BJ (cell line): ENCODE results near the gene OSCP1. TPM values are rescaled to one million over a fixed set of nuclear protein-coding genes. Genes with fewer than 3 reads are reported as not detected.

ENCODE experiments used
- CTCF ChIA-PET: fragments of 350-600 bp; formaldehyde crosslinking; extraction: SDS; loops from one replicate; lab custom pipeline; 2021; ENCODE audit warnings: antibody characterized with exemption, inconsistent platforms; lab: Yijun Ruan, JAX
- POLR2A ChIA-PET: fragments of 300-600 bp; sonication (Branson Sonifier 250); formaldehyde crosslinking; extraction: SDS; loops from one replicate; lab custom pipeline; 2021; ENCODE audit warnings: antibody characterized with exemption; lab: Charles Lee
- DNase-seq: peaks from one replicate; pipeline ENCODE4 v3.0.0-alpha.2; 2011; ENCODE audit warnings: low read depth
- H3K27me3 ChIP-seq: 2 replicates; pipeline ENCODE4 v1.6.0; 2011; ENCODE audit warnings: low read length; ENCODE audit not compliant: control insufficient read depth, insufficient read depth
- H3K36me3 ChIP-seq: 2 replicates; pipeline ENCODE4 v1.5.1; 2011; ENCODE audit warnings: low read length; ENCODE audit not compliant: control insufficient read depth, insufficient read depth
- H3K4me3 ChIP-seq: 2 replicates; pipeline ENCODE4 v1.5.1; 2011; ENCODE audit warnings: low read depth, mild to moderate bottlenecking, control low read depth, low read length
- CTCF ChIP-seq: IDR thresholded peaks from 2 replicates; pipeline ENCODE4 v1.5.1; 2011; ENCODE audit warnings: low read depth, mild to moderate bottlenecking, control low read depth, inconsistent platforms, low read length, moderate library complexity; ENCODE audit not compliant: insufficient read depth
- polyA plus RNA-seq: library from polyadenylated mRNA; depleted of rRNA; stranded (reverse); fragments of >200 nt; gene quantifications from 2 replicates; pipeline ENCODE4 v1.2.3, GENCODE V29; 2011

OSCP1 gene
- polyA plus RNA-seq, 1 experiment, result 11.5 TPM

- no peak for TF ChIP-seq CTCF
- POLR2A ChIA-PET, result no interaction called here
- no peak for DNase-seq
- CTCF ChIA-PET, result no interaction called here
- Histone ChIP-seq H3K36me3 (no peaks in the 10 kb centered on the region), H3K27me3 (no peaks in the 10 kb centered on the region), H3K4me3 (no peak overlapping the region)
These were observed 3.5 kb downstream of the OSCP1 start for GRCh38 chr1:36446746-36447145.

- no peak for DNase-seq
- TF ChIP-seq CTCF, result no peak
- no peak overlapping the region for H3K4me3 ChIP-seq
- no peaks in the 10 kb centered on the region for H3K36me3 ChIP-seq
- ChIA-PET POLR2A (no interaction called here), CTCF (interaction anchor here (1.6 kb wide), 1 partner anchor 103 kb away, joined by 4 read pairs; no protein-coding TSS in a partner anchor)
- H3K27me3 ChIP-seq, result no peaks in the 10 kb centered on the region
These were observed 4.0 kb downstream of the OSCP1 start for GRCh38 chr1:36446271-36446670.

GRCh38 chr1:36443297-36443696 is 7.0 kb downstream of the OSCP1 start:
- Histone ChIP-seq H3K4me3 (no peak overlapping the region), H3K27me3 (no peaks in the 10 kb centered on the region), H3K36me3 (no peaks in the 10 kb centered on the region)
- no peak for DNase-seq
- POLR2A ChIA-PET, result no interaction called here
- CTCF ChIA-PET, result no interaction called here
- no peak for TF ChIP-seq CTCF

- no peak for TF ChIP-seq CTCF
- Histone ChIP-seq H3K36me3 (no peaks in the 10 kb centered on the region), H3K27me3 (no peaks in the 10 kb centered on the region), H3K4me3 (no peak overlapping the region)
- DNase-seq, result no peak
- ChIA-PET CTCF (no interaction called here), POLR2A (no interaction called here)
These were observed 7.9 kb downstream of the OSCP1 start for GRCh38 chr1:36442337-36442736.

- POLR2A ChIA-PET, result no interaction called here
These were observed 9.6 kb downstream of the OSCP1 start for GRCh38 chr1:36440646-36441045.

More at GRCh38 chr1:36440646-36441045, 9.6 kb downstream of the OSCP1 start:
- DNase-seq, result no peak
- no peak for TF ChIP-seq CTCF
- Histone ChIP-seq H3K4me3 (no peak overlapping the region), H3K27me3 (no peaks in the 10 kb centered on the region), H3K36me3 (no peaks in the 10 kb centered on the region)
- CTCF ChIA-PET, result no interaction called here
